HT1080 (cell line): Measurements from ENCODE around the gene GAP43. TPM values are rescaled to one million over a fixed set of nuclear protein-coding genes. Genes with fewer than 3 reads are reported as not detected.
A peak's percentile ranks its signal among the peaks of the same experiment; 100 is the strongest.

Source experiments
- DNase-seq: peaks from one replicate; pipeline ENCODE4 v3.0.0-alpha.2; 2015; ENCODE audit warnings: low read depth
- total RNA-seq: library from RNA; depleted of rRNA; stranded (reverse); fragments of >200 nt; shearing (Covaris generic); gene quantifications from 2 replicates; pipeline ENCODE4 v1.2.3, GENCODE V29; 2014

Gene GAP43
- total RNA-seq, 1 experiment from 2014 or later, result 1.00 TPM

- no peak for DNase-seq
Observed at GRCh38 chr3:115627180-115628074, 4.1 kb downstream of the GAP43 start.

GRCh38 chr3:115628075-115628412 is 4.7 kb downstream of the GAP43 start:
- no peak for DNase-seq

GRCh38 chr3:115630850-115631249 is 7.5 kb downstream of the GAP43 start:
- DNase-seq, result no peak

- DNase-seq, result no peak
Observed at GRCh38 chr3:115632026-115632425, 8.7 kb downstream of the GAP43 start.

GRCh38 chr3:115633467-115633866 is 10.2 kb downstream of the GAP43 start:
- no peak for DNase-seq

GRCh38 chr3:115634052-115634451 is 10.7 kb downstream of the GAP43 start:
- no peak for DNase-seq

GRCh38 chr3:115635406-115635805 is 12.1 kb downstream of the GAP43 start:
- DNase-seq, result no peak

- no peak for DNase-seq
Observed at GRCh38 chr3:115638241-115638640, 14.9 kb downstream of the GAP43 start.

- no peak for DNase-seq
Observed at GRCh38 chr3:115638991-115639390, 15.7 kb downstream of the GAP43 start.

- no peak for DNase-seq
Observed at GRCh38 chr3:115644391-115644790, 21.1 kb downstream of the GAP43 start.

GRCh38 chr3:115646027-115646690 is 22.8 kb downstream of the GAP43 start:
- DNase-seq, result no peak

GRCh38 chr3:115648559-115648958 is 25.2 kb downstream of the GAP43 start:
- peak; percentile 71 for DNase-seq

GRCh38 chr3:115651087-115651486 is 27.8 kb downstream of the GAP43 start:
- no peak for DNase-seq

- DNase-seq, result no peak
Observed at GRCh38 chr3:115651599-115651998, 28.3 kb downstream of the GAP43 start.

GRCh38 chr3:115652738-115653137 is 29.4 kb downstream of the GAP43 start:
- no peak for DNase-seq

GRCh38 chr3:115655761-115656282 is 32.5 kb downstream of the GAP43 start:
- DNase-seq, result no peak

GRCh38 chr3:115657168-115657567 is 33.9 kb downstream of the GAP43 start:
- no peak for DNase-seq

- DNase-seq, result no peak
Observed at GRCh38 chr3:115658032-115658336, 34.7 kb downstream of the GAP43 start.

- DNase-seq, result peak; percentile 72
Observed at GRCh38 chr3:115658337-115659181, 35.2 kb downstream of the GAP43 start.

- DNase-seq, result no peak
Observed at GRCh38 chr3:115659253-115660220, 36.2 kb downstream of the GAP43 start.
